NCI-H2081 treated with DMSO at 0.1 percent for 48 hours (cell line): ENCODE data around the gene KDM4B.

Experiments
- DNase-seq: peaks from one replicate; lab custom pipeline; 2025; lab: John Stamatoyannopoulos, UW

The KDM4B gene

GRCh38 chr19:5070930-5071329 lies 102.0 kb downstream of the KDM4B start:
- no peak for DNase-seq

- no peak for DNase-seq
Observed at GRCh38 chr19:5071579-5071978, 102.7 kb downstream of the KDM4B start.

- no peak for DNase-seq
Observed at GRCh38 chr19:5072115-5072514, 103.2 kb downstream of the KDM4B start.

- DNase-seq: no peak
Observed at GRCh38 chr19:5073153-5073844, 104.4 kb downstream of the KDM4B start.

- DNase-seq: no peak
Observed at GRCh38 chr19:5074407-5074806, 105.5 kb downstream of the KDM4B start.

- DNase-seq: no peak
Observed at GRCh38 chr19:5074830-5075394, 106.0 kb downstream of the KDM4B start.

- no peak for DNase-seq
Observed at GRCh38 chr19:5075597-5075996, 106.7 kb downstream of the KDM4B start.

- no peak for DNase-seq
Observed at GRCh38 chr19:5076440-5077208, 107.7 kb downstream of the KDM4B start.

- DNase-seq: no peak
Observed at GRCh38 chr19:5077209-5077515, 108.2 kb downstream of the KDM4B start.

- no peak for DNase-seq
Observed at GRCh38 chr19:5078182-5078581, 109.3 kb downstream of the KDM4B start.

- no peak for DNase-seq
Observed at GRCh38 chr19:5078666-5079065, 109.8 kb downstream of the KDM4B start.

GRCh38 chr19:5079071-5079774 lies 110.3 kb downstream of the KDM4B start:
- DNase-seq: no peak

GRCh38 chr19:5080030-5080654 lies 111.2 kb downstream of the KDM4B start:
- DNase-seq: no peak

GRCh38 chr19:5080809-5081208 lies 111.9 kb downstream of the KDM4B start:
- DNase-seq: no peak

- DNase-seq: no peak
Observed at GRCh38 chr19:5081443-5082161, 112.7 kb downstream of the KDM4B start.

GRCh38 chr19:5083547-5083965 lies 114.6 kb downstream of the KDM4B start:
- DNase-seq: no peak

- DNase-seq: no peak
Observed at GRCh38 chr19:5085566-5085965, 116.7 kb downstream of the KDM4B start.

- no peak for DNase-seq
Observed at GRCh38 chr19:5086230-5086629, 117.3 kb downstream of the KDM4B start.

- DNase-seq: peak; percentile 48
Observed at GRCh38 chr19:5086725-5087439, 118.0 kb downstream of the KDM4B start.

- no peak for DNase-seq
Observed at GRCh38 chr19:5089283-5089682, 120.4 kb downstream of the KDM4B start.

GRCh38 chr19:5090465-5091017 lies 121.6 kb downstream of the KDM4B start:
- no peak for DNase-seq
